HG03442 (cell line): ENCODE data around the gene PGS1.
"Not testable (repeated sequence)": the region's sequence is repeated elsewhere in the genome, so short reads cannot be mapped to it uniquely, and the experiment has no call there.

Experiments used
- ATAC-seq: cut with Tn5 transposase; IDR thresholded peaks from one replicate; pipeline ENCODE4 v1.9.1; 2021; ENCODE audit warnings: mild to moderate bottlenecking, moderate library complexity; ENCODE audit not compliant: unreplicated experiment

Gene PGS1

GRCh38 chr17:78378225-78379130 is at the start of gene PGS1:
Gene PGS1 (plus strand): TSS chr17:78378649. CDS start chr17:78378666, 17 bp downstream.
- ATAC-seq, result peak; percentile 59

- ATAC-seq, result no peak
These were observed 49.0 kb upstream of the PGS1 start for GRCh38 chr17:78329263-78330059.

- ATAC-seq, result no peak
These were observed 47.8 kb upstream of the PGS1 start for GRCh38 chr17:78330570-78331224.

GRCh38 chr17:78331355-78331754 is 47.1 kb upstream of the PGS1 start:
- ATAC-seq, result not testable (repeated sequence)

- no peak for ATAC-seq
These were observed 45.5 kb upstream of the PGS1 start for GRCh38 chr17:78332991-78333390.

- no peak for ATAC-seq
These were observed 43.2 kb upstream of the PGS1 start for GRCh38 chr17:78335209-78335608.

GRCh38 chr17:78337244-78338109 is 41.0 kb upstream of the PGS1 start:
- peak; percentile 68 for ATAC-seq

GRCh38 chr17:78338486-78339259 is 39.8 kb upstream of the PGS1 start:
- no peak for ATAC-seq

GRCh38 chr17:78340183-78340955 is 38.1 kb upstream of the PGS1 start:
- no peak for ATAC-seq

- ATAC-seq, result no peak
These were observed 36.6 kb upstream of the PGS1 start for GRCh38 chr17:78341559-78342448.

- no peak for ATAC-seq
These were observed 35.8 kb upstream of the PGS1 start for GRCh38 chr17:78342449-78343186.

- no peak for ATAC-seq
These were observed 35.3 kb upstream of the PGS1 start for GRCh38 chr17:78343187-78343542.

- no peak for ATAC-seq
These were observed 34.8 kb upstream of the PGS1 start for GRCh38 chr17:78343543-78344201.

GRCh38 chr17:78344666-78345065 is 33.8 kb upstream of the PGS1 start:
- no peak for ATAC-seq

- no peak for ATAC-seq
These were observed 33.3 kb upstream of the PGS1 start for GRCh38 chr17:78345172-78345571.

- ATAC-seq, result no peak
These were observed 32.5 kb upstream of the PGS1 start for GRCh38 chr17:78345791-78346494.
